ENCODE results near the gene ASPRV1. TPM values are rescaled to one million over a fixed set of nuclear protein-coding genes. Genes with fewer than 3 reads are reported as not detected.

The ASPRV1 gene
- total RNA-seq, 1 donor from 2014 or later, result 1.1 TPM

- Mint-ChIP-seq H3K27me3 (ENCODE audit: low read depth) (peaks cover 2% of the 10 kb centered on the region), H3K27ac (no peak overlapping the region)
Measured at GRCh38 chr2:69950241-69950640, 11.2 kb downstream of the ASPRV1 start.

DNA sequence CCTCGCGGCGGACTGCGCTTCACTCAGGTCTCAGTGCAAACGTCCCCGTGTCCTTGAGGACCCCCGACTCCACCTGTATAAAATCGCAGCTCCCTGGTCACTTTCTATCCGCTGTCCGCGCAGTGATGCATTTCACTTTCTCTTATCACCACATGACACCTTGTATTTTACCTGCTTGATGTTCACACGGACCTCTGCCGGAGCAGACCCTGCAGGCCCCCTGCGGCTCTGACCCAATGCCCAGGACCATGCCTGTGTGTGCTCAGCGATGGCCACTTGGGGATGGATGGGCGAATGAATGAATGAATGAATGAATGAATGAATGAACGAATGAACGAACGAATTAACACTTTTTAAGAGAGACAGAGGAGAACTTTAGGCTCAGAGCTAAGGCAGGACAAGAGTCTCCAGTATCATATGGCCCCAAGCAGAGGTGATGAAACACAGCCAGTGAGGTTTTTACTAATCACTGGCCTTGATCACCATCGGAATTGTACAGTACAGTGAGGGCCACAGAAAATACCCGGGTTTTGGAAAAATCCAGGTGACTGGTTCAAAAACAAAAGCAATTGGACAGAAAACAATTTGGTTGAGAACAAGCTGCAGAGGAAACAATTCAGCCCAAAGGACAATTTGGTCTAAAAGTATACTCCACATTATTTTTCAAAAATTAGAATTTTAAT is 12.3 kb downstream of the ASPRV1 start:
- Mint-ChIP-seq H3K4me3 (ENCODE audit: low read depth) (no peak overlapping the region), H3K27me3 (ENCODE audit: low read depth) (peaks cover 2% of the 10 kb centered on the region), H3K27ac (no peak overlapping the region), H3K36me3 (ENCODE audit: low read depth) (peaks cover 2% of the 10 kb centered on the region), H3K4me1 (ENCODE audit: low read depth) (peaks cover 43% of the 10 kb centered on the region), H3K9me3 (no peaks in the 10 kb centered on the region)
- DNase-seq (ENCODE audit: low spot score), result no peak
- intact Hi-C loops (cut with micrococcal nuclease), result loop anchor here (5.0 kb wide), 1 partner anchor 93 kb away; no protein-coding TSS in a partner anchor

More at GRCh38 chr2:69950241-69950640, 11.2 kb downstream of the ASPRV1 start:
- H3K4me3 Mint-ChIP-seq (ENCODE audit: low read depth), result no peak overlapping the region
- no peaks in the 10 kb centered on the region for H3K36me3 Mint-ChIP-seq (ENCODE audit: low read depth)
- intact Hi-C loops (cut with micrococcal nuclease), result no loop called here
- DNase-seq (ENCODE audit: low spot score), result no peak
- H3K9me3 Mint-ChIP-seq, result no peaks in the 10 kb centered on the region
- peaks cover 33% of the 10 kb centered on the region for H3K4me1 Mint-ChIP-seq (ENCODE audit: low read depth)

- no peak overlapping the region for H3K4me3 Mint-ChIP-seq (ENCODE audit: low read depth)
- no peak for DNase-seq (ENCODE audit: low spot score)
- H3K9me3 Mint-ChIP-seq, result no peaks in the 10 kb centered on the region
- peaks cover 48% of the 10 kb centered on the region for H3K4me1 Mint-ChIP-seq (ENCODE audit: low read depth)
- peaks cover 10% of the 10 kb centered on the region for H3K36me3 Mint-ChIP-seq (ENCODE audit: low read depth)
- no peak overlapping the region for H3K27ac Mint-ChIP-seq
- peaks cover 2% of the 10 kb centered on the region for H3K27me3 Mint-ChIP-seq (ENCODE audit: low read depth)
- intact Hi-C loops (cut with micrococcal nuclease), result loop anchor here (5.0 kb wide), 1 partner anchor 94 kb away; no protein-coding TSS in a partner anchor
Measured at GRCh38 chr2:69948032-69948962, 13.1 kb downstream of the ASPRV1 start.

GRCh38 chr2:69947325-69947931 is 14.0 kb downstream of the ASPRV1 start:
- peaks cover 47% of the 10 kb centered on the region for H3K4me1 Mint-ChIP-seq (ENCODE audit: low read depth)
- peaks cover 2% of the 10 kb centered on the region for H3K27me3 Mint-ChIP-seq (ENCODE audit: low read depth)
- intact Hi-C loops (cut with micrococcal nuclease), result loop anchor here (2.0 to 5.0 kb wide), 2 partner anchors 33 to 95 kb away; partner anchors contain the start of gene MXD1
- H3K36me3 Mint-ChIP-seq (ENCODE audit: low read depth), result peaks cover 15% of the 10 kb centered on the region
- DNase-seq (ENCODE audit: low spot score), result no peak
- H3K9me3 Mint-ChIP-seq, result no peaks in the 10 kb centered on the region
- peak overlapping the region; percentile 47 for H3K27ac Mint-ChIP-seq
- no peak overlapping the region for H3K4me3 Mint-ChIP-seq (ENCODE audit: low read depth)

DNA sequence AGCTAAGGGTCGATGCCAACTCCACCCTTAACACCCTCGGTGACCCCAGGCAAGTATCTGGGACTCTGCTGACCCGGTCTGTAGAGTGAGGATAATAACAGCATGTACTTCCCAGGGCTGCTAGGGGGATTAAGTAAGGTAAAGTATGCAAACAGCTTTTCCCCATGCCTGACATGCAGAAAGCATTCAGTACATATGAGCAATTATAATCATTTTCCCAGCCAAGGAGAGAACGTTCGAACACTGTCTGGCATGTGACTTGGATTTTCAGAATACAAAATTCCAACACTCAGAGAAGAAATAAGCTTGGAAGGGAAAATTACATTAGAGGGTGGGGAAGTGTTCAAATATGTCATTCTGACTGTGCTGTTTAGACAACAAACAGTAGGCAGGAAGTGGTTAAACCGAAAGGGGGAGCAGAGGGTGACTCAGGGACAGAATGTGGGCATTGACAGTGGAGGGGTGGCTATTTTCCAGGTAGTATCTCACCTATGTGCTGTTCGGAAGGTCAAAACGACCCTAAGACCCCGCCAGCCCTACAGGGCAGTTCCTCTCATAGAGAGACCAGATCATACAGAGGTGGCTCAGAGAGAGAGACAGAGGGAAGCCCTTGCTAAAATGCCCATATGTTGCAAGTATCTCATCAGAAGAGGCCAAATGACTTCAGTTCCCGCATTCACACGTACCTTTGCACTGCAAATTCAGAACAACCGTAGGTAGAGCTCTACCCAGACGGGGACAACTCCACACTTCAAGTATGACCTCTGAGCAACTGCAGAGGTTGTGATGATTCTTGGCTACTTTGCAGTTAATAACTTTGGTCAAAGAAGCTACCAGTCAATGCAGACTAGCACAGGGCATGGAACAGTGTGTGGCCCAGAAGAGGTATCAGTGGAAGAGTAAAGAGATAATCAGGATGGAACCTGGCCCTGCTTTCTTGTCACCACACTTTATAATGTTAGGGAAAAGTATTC is 14.8 kb downstream of the ASPRV1 start:
- no peak overlapping the region for H3K4me3 Mint-ChIP-seq (ENCODE audit: low read depth)
- peak overlapping the region; percentile 85 for H3K27ac Mint-ChIP-seq
- peaks cover 44% of the 10 kb centered on the region for H3K4me1 Mint-ChIP-seq (ENCODE audit: low read depth)
- no peaks in the 10 kb centered on the region for H3K9me3 Mint-ChIP-seq
- H3K36me3 Mint-ChIP-seq (ENCODE audit: low read depth), result peaks cover 23% of the 10 kb centered on the region
- DNase-seq (ENCODE audit: low spot score), result peak; percentile 67
- intact Hi-C loops (cut with micrococcal nuclease), result loop anchor here (1.0 to 5.0 kb wide), 3 partner anchors 32 to 123 kb away; partner anchors contain the start of gene MXD1
- peaks cover 2% of the 10 kb centered on the region for H3K27me3 Mint-ChIP-seq (ENCODE audit: low read depth)

- H3K27me3 Mint-ChIP-seq (ENCODE audit: low read depth), result peaks cover 2% of the 10 kb centered on the region
- H3K4me3 Mint-ChIP-seq (ENCODE audit: low read depth), result no peak overlapping the region
- DNase-seq (ENCODE audit: low spot score), result no peak
- intact Hi-C loops (cut with micrococcal nuclease), result loop anchor here (1.0 to 5.0 kb wide), 3 partner anchors 31 to 123 kb away; partner anchors contain the start of gene MXD1
- H3K36me3 Mint-ChIP-seq (ENCODE audit: low read depth), result peaks cover 30% of the 10 kb centered on the region
- H3K27ac Mint-ChIP-seq, result peak overlapping the region; percentile 85
- H3K4me1 Mint-ChIP-seq (ENCODE audit: low read depth), result peaks cover 44% of the 10 kb centered on the region
- H3K9me3 Mint-ChIP-seq, result no peaks in the 10 kb centered on the region
Measured at GRCh38 chr2:69945941-69946340, 15.5 kb downstream of the ASPRV1 start.

DNA sequence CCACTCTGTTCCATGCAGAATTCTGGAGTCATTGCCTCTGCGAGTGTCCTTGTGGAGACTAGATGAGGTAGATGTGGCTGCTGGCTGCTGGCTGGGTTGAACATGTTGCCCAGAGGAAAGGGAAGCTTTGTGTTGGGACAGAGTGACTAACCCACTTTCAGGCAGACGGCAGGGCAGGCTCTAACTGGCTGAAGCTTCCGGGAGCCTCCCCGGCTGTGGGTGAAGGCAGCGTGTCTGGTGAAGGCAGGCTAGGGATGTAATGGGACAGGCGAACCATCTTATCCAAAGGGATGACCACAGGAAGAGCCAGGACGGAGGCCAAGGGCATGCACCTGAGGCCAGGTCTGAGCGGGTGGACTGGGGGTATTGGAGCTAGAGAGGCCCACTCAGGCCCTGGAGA is 16.0 kb downstream of the ASPRV1 start:
- H3K4me1 Mint-ChIP-seq (ENCODE audit: low read depth), result peaks cover 44% of the 10 kb centered on the region
- peak overlapping the region; percentile 37 for H3K4me3 Mint-ChIP-seq (ENCODE audit: low read depth)
- DNase-seq (ENCODE audit: low spot score), result no peak
- peaks cover 33% of the 10 kb centered on the region for H3K36me3 Mint-ChIP-seq (ENCODE audit: low read depth)
- peaks cover 2% of the 10 kb centered on the region for H3K27me3 Mint-ChIP-seq (ENCODE audit: low read depth)
- peak overlapping the region; percentile 85 for H3K27ac Mint-ChIP-seq
- intact Hi-C loops (cut with micrococcal nuclease), result loop anchor here (5.0 kb wide), 1 partner anchor 97 kb away; no protein-coding TSS in a partner anchor
- no peaks in the 10 kb centered on the region for H3K9me3 Mint-ChIP-seq

DNA sequence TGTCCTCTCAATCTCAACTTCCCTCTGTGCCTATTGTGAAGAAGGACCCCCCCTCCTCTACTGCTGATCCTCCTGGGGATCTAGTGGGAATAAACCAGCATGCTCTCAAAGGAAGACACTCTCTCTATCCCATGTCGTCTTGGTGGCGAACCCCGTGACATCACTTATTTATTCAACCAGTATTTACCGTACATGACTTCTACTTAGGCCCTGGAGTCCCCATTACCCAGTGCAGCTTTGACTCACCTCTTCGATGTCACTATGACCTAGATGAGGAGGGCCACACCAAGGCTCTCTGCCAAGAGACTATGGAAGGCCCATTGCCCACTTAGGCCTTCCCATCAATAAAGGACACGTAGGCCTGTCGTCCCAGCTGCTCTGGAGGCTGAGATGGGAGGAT is 16.7 kb downstream of the ASPRV1 start:
- H3K4me3 Mint-ChIP-seq (ENCODE audit: low read depth), result no peak overlapping the region
- H3K36me3 Mint-ChIP-seq (ENCODE audit: low read depth), result peaks cover 36% of the 10 kb centered on the region
- peak overlapping the region; percentile 3 for H3K27ac Mint-ChIP-seq
- no peaks in the 10 kb centered on the region for H3K9me3 Mint-ChIP-seq
- DNase-seq (ENCODE audit: low spot score), result no peak
- peaks cover 44% of the 10 kb centered on the region for H3K4me1 Mint-ChIP-seq (ENCODE audit: low read depth)
- no peaks in the 10 kb centered on the region for H3K27me3 Mint-ChIP-seq (ENCODE audit: low read depth)
- intact Hi-C loops (cut with micrococcal nuclease), result loop anchor here (5.0 kb wide), 1 partner anchor 98 kb away; no protein-coding TSS in a partner anchor

- DNase-seq (ENCODE audit: low spot score), result no peak
- Mint-ChIP-seq H3K4me1 (ENCODE audit: low read depth) (peaks cover 44% of the 10 kb centered on the region), H3K27ac (no peak overlapping the region), H3K27me3 (ENCODE audit: low read depth) (no peaks in the 10 kb centered on the region), H3K9me3 (no peaks in the 10 kb centered on the region), H3K4me3 (ENCODE audit: low read depth) (no peak overlapping the region), H3K36me3 (ENCODE audit: low read depth) (peaks cover 42% of the 10 kb centered on the region)
- intact Hi-C loops (cut with micrococcal nuclease), result no loop called here
Measured at GRCh38 chr2:69943843-69944525, 17.4 kb downstream of the ASPRV1 start.

DNA sequence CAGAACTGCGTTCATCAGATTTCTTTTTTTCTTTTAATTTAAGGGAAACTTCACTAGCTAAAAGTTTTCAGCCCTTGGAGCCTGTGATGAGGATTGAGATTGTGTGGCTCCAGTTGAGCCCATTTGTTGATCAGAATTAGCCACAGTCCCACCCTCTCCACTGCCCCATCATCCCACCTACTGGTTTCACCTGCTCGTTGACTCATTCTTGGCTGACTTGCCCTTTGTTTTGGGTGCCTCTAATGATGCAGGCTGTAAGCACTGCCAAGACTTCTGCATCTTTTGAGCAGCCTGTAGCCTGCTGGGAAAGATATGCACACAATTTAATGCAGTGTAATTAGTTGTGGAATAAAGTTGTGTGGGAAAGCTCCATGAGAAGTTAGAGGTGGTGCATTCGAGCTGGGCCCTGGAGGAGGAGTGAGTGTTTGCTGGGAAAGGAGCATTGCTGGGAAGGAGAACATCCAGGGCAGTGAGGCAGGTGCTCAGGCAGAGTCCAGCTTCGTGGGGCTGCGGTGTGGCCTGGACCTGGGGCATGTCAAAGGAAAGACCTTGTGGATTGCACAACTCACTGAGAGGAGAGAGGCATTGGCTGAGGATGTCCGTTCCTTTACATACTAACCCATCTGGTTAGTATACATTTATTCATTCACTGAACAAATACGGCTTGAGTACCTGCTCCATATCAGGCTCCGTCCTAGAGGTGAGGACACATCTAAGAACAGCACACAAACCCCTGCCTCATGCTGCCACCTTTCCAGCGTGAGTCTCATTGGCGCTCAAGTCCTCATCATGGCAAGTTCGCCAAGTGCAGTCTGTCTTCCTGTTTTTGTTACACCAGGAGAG is 18.2 kb downstream of the ASPRV1 start:
- intact Hi-C loops (cut with micrococcal nuclease), result no loop called here
- Mint-ChIP-seq H3K4me1 (ENCODE audit: low read depth) (peaks cover 44% of the 10 kb centered on the region), H3K27me3 (ENCODE audit: low read depth) (no peaks in the 10 kb centered on the region), H3K4me3 (ENCODE audit: low read depth) (no peak overlapping the region), H3K27ac (peak overlapping the region; percentile 76), H3K9me3 (no peaks in the 10 kb centered on the region), H3K36me3 (ENCODE audit: low read depth) (peaks cover 50% of the 10 kb centered on the region)
- no peak for DNase-seq (ENCODE audit: low spot score)

All from activated T-helper 2 cell treated with anti-CD3 and anti-CD28 coated beads, Interferon-gamma antibody, Interleukin-2, Interleukin-4, amounts not matched to agents 10 μg/mL and 5 μg/mL and 100 μg/mL, durations not matched to agents 14 hours and 24 hours and 36 hours (primary cell).